Femur (tissue), 1 donor: ENCODE data around the gene AKIP1.
A peak's percentile ranks its signal among the peaks of the same experiment; 100 is the strongest.

Experiments used
- DNase-seq: peaks from one replicate; pipeline ENCODE4 v3.0.0-alpha.2; 2017

AKIP1 gene

DNA sequence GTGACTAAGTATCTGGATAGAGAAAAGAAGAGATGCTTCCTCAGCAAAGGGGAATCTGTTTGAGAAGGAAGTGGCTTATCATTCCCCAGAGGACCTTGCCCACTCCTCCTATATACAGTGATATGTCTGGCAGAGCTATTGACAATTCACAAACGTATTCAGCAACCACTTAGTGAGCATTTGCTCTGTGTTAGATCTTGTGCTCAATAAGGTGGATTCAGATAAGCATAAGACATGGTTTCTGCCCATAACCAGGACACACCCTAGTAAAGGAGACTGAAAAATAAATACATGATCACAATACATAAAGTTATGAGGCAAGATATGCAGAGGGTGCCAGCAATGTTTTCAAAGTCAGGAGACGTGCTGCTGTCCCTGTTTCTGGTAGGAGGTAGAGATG lies 51.9 kb downstream of the AKIP1 start:
- no peak for DNase-seq

DNA sequence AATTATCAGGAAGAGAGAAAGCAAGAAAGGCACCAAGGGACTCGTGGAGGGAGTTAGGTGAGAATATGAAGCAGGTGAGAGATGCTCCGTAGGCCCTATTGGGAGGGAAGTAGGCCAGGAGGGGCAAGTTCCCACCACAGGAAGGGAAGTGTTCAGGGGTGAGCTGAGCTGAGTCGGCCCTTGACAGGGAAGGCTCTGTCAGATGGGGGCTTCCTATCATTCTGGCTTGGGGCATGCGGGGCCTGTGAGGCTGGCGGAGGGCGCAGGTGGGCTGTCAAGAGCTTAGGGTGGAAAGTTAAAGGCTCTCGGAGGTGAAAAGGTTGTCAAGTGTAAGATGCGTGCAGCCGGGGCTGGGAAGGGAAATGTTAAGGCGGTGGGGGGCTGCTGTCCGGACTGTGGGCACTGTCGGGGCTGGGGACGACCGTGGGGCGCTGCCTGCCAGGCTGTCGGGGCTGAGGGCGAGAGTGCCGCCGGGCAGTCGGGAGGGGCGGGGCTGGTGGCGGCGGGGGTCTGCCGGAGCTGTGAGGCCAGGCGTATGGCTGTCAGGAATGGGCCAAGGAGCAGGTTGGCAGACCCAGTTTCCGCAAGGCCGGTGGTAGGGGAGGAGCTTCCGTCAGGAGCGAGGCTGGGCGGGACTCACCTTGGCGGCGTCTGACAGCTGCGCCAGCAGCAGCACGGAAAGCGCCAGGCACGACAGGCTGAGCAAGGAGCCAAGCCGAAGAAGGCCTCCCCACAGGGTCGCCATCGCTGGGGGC lies 52.8 kb downstream of the AKIP1 start:
- DNase-seq, result peak; percentile 23

DNA sequence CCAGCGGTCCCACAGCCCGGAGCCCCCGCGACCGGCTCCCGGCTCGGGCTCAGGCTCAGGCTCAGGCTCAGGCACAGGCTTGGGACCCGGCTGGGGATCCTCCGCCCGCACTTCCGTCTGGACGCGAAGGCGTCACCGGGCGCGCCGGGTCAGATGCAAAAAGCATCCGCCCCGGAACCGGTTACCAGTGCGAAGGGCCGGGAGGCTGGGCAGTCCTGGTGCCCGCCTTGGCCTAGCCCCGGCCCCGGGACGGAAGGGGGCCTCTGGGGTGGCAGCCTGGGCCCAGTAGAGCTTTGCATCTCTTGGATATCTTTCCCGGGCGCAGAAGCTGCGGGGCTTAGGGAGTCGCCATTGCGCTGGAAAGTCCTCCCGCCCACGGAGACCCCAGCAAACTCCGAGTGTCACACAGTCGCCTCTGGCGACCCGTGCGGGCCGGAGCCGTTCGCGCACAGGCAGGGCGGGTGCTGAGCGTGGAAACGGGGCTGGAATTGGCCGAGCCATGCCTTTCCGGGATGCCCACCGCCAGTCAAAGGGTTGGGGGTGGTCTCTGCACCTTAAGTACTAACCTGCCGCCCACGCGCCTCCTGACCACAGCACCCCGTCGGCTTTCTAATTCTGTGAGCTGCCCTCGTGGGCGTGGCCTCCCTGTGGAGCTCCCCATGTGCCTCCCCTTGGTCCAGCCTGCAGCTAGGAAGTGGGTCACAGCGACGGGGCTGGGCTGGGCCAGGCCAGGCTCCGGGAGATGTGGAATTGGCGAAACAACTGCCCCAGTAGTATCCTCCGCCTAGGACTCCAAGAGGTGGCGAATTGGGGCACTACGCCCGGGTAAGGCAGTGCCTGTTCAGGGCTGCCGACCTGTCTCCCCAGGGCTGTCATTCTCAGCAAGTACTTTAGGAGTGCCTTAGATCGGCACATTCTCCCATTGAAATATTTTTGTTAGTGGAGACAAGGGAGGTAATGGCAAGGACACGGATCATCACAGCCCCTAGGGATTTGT lies 53.6 kb downstream of the AKIP1 start, which contains the start of gene TMEM9B:
TMEM9B (minus strand) TSS at position 119 of the 997 bp plus-strand sequence. CDS start 129 bp downstream, outside the sequence.
- peak; percentile 94 for DNase-seq

DNA sequence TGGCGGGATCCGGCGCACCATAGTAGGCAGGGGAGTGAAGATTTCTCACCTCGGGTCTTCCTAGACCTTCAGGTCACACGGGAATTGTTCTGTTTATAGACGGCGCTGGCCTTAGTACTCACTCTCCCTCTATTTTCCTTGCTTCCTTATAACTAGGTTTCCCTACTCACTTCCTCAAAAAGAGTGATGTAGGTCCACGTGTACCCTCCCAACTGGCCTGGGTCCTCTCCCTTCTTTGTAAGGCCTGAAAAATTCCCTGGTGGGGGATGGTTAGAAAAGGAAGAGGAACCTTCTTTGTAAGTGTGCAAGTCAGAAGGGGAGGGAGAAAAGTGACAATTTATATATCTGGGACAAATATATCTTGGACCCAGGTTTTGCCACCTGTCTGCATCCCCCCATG lies 56.2 kb downstream of the AKIP1 start:
- no peak for DNase-seq
